GM23338 (cell line): ENCODE results near the gene TMEM231. TPM values are rescaled to one million over a fixed set of nuclear protein-coding genes. Genes with fewer than 3 reads are reported as not detected.

Experiments
- ATAC-seq: fragments of 200-7000 bp; cut with Tn5 transposase; 3 replicates; pipeline ENCODE4 v1.9.1; 2020
- DNase-seq: peaks from one replicate; pipeline ENCODE4 v3.0.0-alpha.2; 2015; ENCODE audit warnings: low spot score
- H2AFZ ChIP-seq: fragments of 200-600 bp; sonication (generic); 2 replicates; pipeline ENCODE4 v1.8.0; 2016; ENCODE audit warnings: antibody characterized with exemption, mild to moderate bottlenecking, moderate library complexity
- H3F3A ChIP-seq: fragments of 200-600 bp; sonication (generic); replicated peaks from 2 replicates; pipeline ENCODE4 v1.8.0; 2017; ENCODE audit warnings: antibody characterized with exemption, mixed run types, low read depth
- H3K27ac ChIP-seq: fragments of 200-600 bp; sonication (generic); 2 replicates; pipeline ENCODE4 v1.6.1; 2016; ENCODE audit warnings: low read depth
- H3K27me3 ChIP-seq: fragments of 200-600 bp; sonication (generic); 2 replicates; pipeline ENCODE4 v1.8.0; 2016; ENCODE audit warnings: mild to moderate bottlenecking, mixed run types, moderate library complexity; ENCODE audit not compliant: insufficient read depth
- H3K36me3 ChIP-seq: fragments of 200-600 bp; sonication (generic); 2 replicates; pipeline ENCODE4 v1.8.0; 2016; ENCODE audit warnings: mild to moderate bottlenecking; ENCODE audit not compliant: insufficient read depth
- H3K4me1 ChIP-seq: fragments of 200-600 bp; sonication (generic); 2 replicates; pipeline ENCODE4 v1.8.0; 2016; ENCODE audit warnings: mild to moderate bottlenecking, moderate library complexity; ENCODE audit not compliant: insufficient read depth
- H3K4me2 ChIP-seq: fragments of 200-600 bp; sonication (generic); 2 replicates; pipeline ENCODE4 v1.7.1; 2017; ENCODE audit warnings: mixed run types
- H3K4me3 ChIP-seq: fragments of 200-600 bp; sonication (generic); 2 replicates; pipeline ENCODE4 v1.6.1; 2016; ENCODE audit warnings: mixed run types
- H3K79me2 ChIP-seq: fragments of 200-600 bp; sonication (generic); replicated peaks from 2 replicates; pipeline ENCODE4 v1.8.0; 2017; ENCODE audit warnings: mild to moderate bottlenecking; ENCODE audit not compliant: insufficient read depth
- H3K9me2 ChIP-seq: fragments of 200-600 bp; sonication (generic); 2 replicates; pipeline ENCODE4 v1.8.0; 2017; ENCODE audit not compliant: insufficient read depth
- H4K20me1 ChIP-seq: fragments of 200-600 bp; sonication (generic); replicated peaks from 2 replicates; pipeline ENCODE4 v1.8.0; 2017; ENCODE audit warnings: mild to moderate bottlenecking; ENCODE audit not compliant: insufficient read depth
- H3K27ac Mint-ChIP-seq: 2 replicates; pipeline ENCODE4 v1.8.0; 2020; ENCODE audit warnings: inconsistent platforms, mild to moderate bottlenecking, moderate library complexity, mixed read lengths
- H3K27me3 Mint-ChIP-seq: 3 replicates; pipeline ENCODE4 v1.8.0; 2022; ENCODE audit warnings: low read depth, mild to moderate bottlenecking, moderate library complexity, mixed read lengths, inconsistent platforms; ENCODE audit not compliant: insufficient read depth, poor library complexity
- H3K36me3 Mint-ChIP-seq: 3 replicates; pipeline ENCODE4 v1.8.0; 2021; ENCODE audit warnings: low read depth, mild to moderate bottlenecking, inconsistent platforms, moderate library complexity, mixed read lengths
- H3K4me1 Mint-ChIP-seq: 3 replicates; pipeline ENCODE4 v1.8.0; 2020; ENCODE audit warnings: mild to moderate bottlenecking, inconsistent platforms, mixed read lengths
- H3K4me3 Mint-ChIP-seq: 3 replicates; pipeline ENCODE4 v1.8.0; 2021; ENCODE audit warnings: moderate library complexity, mild to moderate bottlenecking, inconsistent platforms, mixed read lengths
- H3K9me3 Mint-ChIP-seq: 3 replicates; pipeline ENCODE4 v1.8.0; 2020; ENCODE audit warnings: moderate library complexity, mild to moderate bottlenecking, inconsistent platforms, mixed read lengths
- CREB1 ChIP-seq: fragments of 250-450 bp; sonication (Bioruptor Pico); IDR thresholded peaks from 2 replicates; pipeline ENCODE4 v1.5.0; 2020; ENCODE audit warnings: low read depth, mild to moderate bottlenecking, moderate library complexity
- EZH2 ChIP-seq: fragments of 200-600 bp; sonication (generic); IDR thresholded peaks from one replicate; pipeline ENCODE4 v1.8.0; 2017; ENCODE audit warnings: antibody characterized with exemption, mild to moderate bottlenecking, low read depth; ENCODE audit not compliant: unreplicated experiment
- EZH2phosphoT487 ChIP-seq: fragments of 200-600 bp; sonication (generic); IDR thresholded peaks from one replicate; pipeline ENCODE4 v1.8.1; 2018; ENCODE audit warnings: antibody characterized with exemption; ENCODE audit not compliant: unreplicated experiment
- JUNB ChIP-seq: IDR thresholded peaks from one replicate; pipeline ENCODE4 v1.6.1; 2016; ENCODE audit warnings: antibody characterized with exemption; ENCODE audit not compliant: unreplicated experiment
- NANOG ChIP-seq: IDR thresholded peaks from 2 replicates; pipeline ENCODE4 v1.6.1; 2016; ENCODE audit warnings: antibody characterized with exemption, borderline replicate concordance
- POLR2AphosphoS5 ChIP-seq: IDR thresholded peaks from 2 replicates; pipeline ENCODE4 v1.6.1; 2016; ENCODE audit warnings: antibody characterized with exemption, low read depth
- STAT1 ChIP-seq: IDR thresholded peaks from one replicate; pipeline ENCODE4 v1.6.1; 2016; ENCODE audit warnings: antibody characterized with exemption; ENCODE audit not compliant: unreplicated experiment
- ZNF114 ChIP-seq: fragments of 250-450 bp; sonication (Bioruptor Pico); IDR thresholded peaks from 2 replicates; pipeline ENCODE4 v1.5.0; 2020; ENCODE audit warnings: mild to moderate bottlenecking, moderate library complexity
- ZNF331 ChIP-seq: fragments of 250-450 bp; sonication (Bioruptor Pico); IDR thresholded peaks from 2 replicates; pipeline ENCODE4 v1.5.0; 2020; ENCODE audit warnings: low read depth, mild to moderate bottlenecking, moderate library complexity
- polyA plus RNA-seq: library from polyadenylated mRNA; unstranded; fragments of >200 nt; fragmentation: Nextera tagmentation; extraction: Ambion mirVana; gene quantifications from 2 replicates; pipeline ENCODE4 v1.2.1, GENCODE V29; 2016
- total RNA-seq: library from RNA; depleted of rRNA; stranded (reverse); fragments of >200 nt; shearing (Covaris generic); gene quantifications from 2 replicates; pipeline ENCODE4 v1.2.3, GENCODE V29; 2014
- TF ChIP-seq, protein P1 (sequence below): IDR thresholded peaks from one replicate; pipeline ENCODE4 v1.6.1; 2018; ENCODE audit warnings: antibody characterized with exemption; ENCODE audit not compliant: unreplicated experiment
- TF ChIP-seq, protein P2 (sequence below): fragments of 250-450 bp; sonication (Bioruptor Pico); IDR thresholded peaks from 2 replicates; pipeline ENCODE4 v1.5.0; 2020; ENCODE audit warnings: mild to moderate bottlenecking, moderate library complexity
- TF ChIP-seq, protein P3 (sequence below), 2 experiments: fragments of 200-600 bp in 1 of 2; sonication (generic) in 1 of 2; conservative IDR thresholded peaks; 2 replicates each; pipeline versions ENCODE4 v1.5.1 to v1.6.1; 2016 to 2017; ENCODE audit warnings: antibody characterized with exemption in 2 of 2, low read depth in 2 of 2, mild to moderate bottlenecking in 2 of 2, moderate library complexity in 1 of 2
- TF ChIP-seq, protein P4 (sequence below): IDR thresholded peaks from 2 replicates; pipeline ENCODE4 v1.6.1; 2016; ENCODE audit warnings: antibody characterized with exemption

TMEM231 gene
- total and polyA plus RNA-seq, 2 experiments from 2014 or later: 5.3 to 19.9 TPM

DNA sequence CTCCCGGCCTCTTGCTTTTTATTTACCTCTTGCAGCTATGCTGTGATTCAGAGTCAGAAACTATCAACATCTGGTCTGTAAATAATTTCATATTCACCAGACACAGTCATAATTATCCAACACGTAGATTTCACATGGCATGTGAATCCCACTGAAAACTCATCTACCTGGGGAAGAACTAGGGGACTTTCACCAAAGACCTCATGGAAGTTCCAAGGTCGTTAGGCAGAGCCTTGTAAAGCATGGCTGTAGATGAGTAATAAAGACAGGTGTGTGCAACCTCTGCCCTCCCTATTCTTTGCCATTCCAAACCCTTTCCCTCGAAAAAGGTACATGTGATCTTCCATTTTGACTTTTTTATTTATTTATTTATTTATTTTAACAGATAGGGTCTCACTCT lies 18.3 kb downstream of the TMEM231 start:
- Histone ChIP-seq H3K4me2 (no peak overlapping the region), H3K79me2 (no peaks in the 10 kb centered on the region), H3K36me3 (no peaks in the 10 kb centered on the region), H4K20me1 (no peaks in the 10 kb centered on the region), H3F3A (no peaks in the 10 kb centered on the region), H3K27me3 (no peaks in the 10 kb centered on the region), H2AFZ (no peak overlapping the region), H3K27ac (no peak overlapping the region), H3K4me1 (0 out of 2 replicates have a peak, but pooled peaks cover 5% of the 10 kb centered on the region), H3K9me2 (no peaks in the 10 kb centered on the region), H3K4me3 (no peak overlapping the region)
- H3K4me1 Mint-ChIP-seq: peaks cover 4% of the 10 kb centered on the region; the same call in 1 of the 3 replicates
- DNase-seq: no peak
- no peaks in the 10 kb centered on the region for H3K27me3 Mint-ChIP-seq
- no peak overlapping the region for H3K27ac Mint-ChIP-seq
- H3K4me3 Mint-ChIP-seq: no peak overlapping the region
- no peaks in the 10 kb centered on the region for H3K9me3 Mint-ChIP-seq
- TF ChIP-seq JUNB: no peak
- no peak for TF ChIP-seq STAT1
- TF ChIP-seq, protein P1, sequence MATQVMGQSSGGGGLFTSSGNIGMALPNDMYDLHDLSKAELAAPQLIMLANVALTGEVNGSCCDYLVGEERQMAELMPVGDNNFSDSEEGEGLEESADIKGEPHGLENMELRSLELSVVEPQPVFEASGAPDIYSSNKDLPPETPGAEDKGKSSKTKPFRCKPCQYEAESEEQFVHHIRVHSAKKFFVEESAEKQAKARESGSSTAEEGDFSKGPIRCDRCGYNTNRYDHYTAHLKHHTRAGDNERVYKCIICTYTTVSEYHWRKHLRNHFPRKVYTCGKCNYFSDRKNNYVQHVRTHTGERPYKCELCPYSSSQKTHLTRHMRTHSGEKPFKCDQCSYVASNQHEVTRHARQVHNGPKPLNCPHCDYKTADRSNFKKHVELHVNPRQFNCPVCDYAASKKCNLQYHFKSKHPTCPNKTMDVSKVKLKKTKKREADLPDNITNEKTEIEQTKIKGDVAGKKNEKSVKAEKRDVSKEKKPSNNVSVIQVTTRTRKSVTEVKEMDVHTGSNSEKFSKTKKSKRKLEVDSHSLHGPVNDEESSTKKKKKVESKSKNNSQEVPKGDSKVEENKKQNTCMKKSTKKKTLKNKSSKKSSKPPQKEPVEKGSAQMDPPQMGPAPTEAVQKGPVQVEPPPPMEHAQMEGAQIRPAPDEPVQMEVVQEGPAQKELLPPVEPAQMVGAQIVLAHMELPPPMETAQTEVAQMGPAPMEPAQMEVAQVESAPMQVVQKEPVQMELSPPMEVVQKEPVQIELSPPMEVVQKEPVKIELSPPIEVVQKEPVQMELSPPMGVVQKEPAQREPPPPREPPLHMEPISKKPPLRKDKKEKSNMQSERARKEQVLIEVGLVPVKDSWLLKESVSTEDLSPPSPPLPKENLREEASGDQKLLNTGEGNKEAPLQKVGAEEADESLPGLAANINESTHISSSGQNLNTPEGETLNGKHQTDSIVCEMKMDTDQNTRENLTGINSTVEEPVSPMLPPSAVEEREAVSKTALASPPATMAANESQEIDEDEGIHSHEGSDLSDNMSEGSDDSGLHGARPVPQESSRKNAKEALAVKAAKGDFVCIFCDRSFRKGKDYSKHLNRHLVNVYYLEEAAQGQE: no peak
- no peak for TF ChIP-seq EZH2phosphoT487
- no peak for TF ChIP-seq CREB1
- TF ChIP-seq NANOG: no peak
- no peak for TF ChIP-seq EZH2
- TF ChIP-seq, protein P2, sequence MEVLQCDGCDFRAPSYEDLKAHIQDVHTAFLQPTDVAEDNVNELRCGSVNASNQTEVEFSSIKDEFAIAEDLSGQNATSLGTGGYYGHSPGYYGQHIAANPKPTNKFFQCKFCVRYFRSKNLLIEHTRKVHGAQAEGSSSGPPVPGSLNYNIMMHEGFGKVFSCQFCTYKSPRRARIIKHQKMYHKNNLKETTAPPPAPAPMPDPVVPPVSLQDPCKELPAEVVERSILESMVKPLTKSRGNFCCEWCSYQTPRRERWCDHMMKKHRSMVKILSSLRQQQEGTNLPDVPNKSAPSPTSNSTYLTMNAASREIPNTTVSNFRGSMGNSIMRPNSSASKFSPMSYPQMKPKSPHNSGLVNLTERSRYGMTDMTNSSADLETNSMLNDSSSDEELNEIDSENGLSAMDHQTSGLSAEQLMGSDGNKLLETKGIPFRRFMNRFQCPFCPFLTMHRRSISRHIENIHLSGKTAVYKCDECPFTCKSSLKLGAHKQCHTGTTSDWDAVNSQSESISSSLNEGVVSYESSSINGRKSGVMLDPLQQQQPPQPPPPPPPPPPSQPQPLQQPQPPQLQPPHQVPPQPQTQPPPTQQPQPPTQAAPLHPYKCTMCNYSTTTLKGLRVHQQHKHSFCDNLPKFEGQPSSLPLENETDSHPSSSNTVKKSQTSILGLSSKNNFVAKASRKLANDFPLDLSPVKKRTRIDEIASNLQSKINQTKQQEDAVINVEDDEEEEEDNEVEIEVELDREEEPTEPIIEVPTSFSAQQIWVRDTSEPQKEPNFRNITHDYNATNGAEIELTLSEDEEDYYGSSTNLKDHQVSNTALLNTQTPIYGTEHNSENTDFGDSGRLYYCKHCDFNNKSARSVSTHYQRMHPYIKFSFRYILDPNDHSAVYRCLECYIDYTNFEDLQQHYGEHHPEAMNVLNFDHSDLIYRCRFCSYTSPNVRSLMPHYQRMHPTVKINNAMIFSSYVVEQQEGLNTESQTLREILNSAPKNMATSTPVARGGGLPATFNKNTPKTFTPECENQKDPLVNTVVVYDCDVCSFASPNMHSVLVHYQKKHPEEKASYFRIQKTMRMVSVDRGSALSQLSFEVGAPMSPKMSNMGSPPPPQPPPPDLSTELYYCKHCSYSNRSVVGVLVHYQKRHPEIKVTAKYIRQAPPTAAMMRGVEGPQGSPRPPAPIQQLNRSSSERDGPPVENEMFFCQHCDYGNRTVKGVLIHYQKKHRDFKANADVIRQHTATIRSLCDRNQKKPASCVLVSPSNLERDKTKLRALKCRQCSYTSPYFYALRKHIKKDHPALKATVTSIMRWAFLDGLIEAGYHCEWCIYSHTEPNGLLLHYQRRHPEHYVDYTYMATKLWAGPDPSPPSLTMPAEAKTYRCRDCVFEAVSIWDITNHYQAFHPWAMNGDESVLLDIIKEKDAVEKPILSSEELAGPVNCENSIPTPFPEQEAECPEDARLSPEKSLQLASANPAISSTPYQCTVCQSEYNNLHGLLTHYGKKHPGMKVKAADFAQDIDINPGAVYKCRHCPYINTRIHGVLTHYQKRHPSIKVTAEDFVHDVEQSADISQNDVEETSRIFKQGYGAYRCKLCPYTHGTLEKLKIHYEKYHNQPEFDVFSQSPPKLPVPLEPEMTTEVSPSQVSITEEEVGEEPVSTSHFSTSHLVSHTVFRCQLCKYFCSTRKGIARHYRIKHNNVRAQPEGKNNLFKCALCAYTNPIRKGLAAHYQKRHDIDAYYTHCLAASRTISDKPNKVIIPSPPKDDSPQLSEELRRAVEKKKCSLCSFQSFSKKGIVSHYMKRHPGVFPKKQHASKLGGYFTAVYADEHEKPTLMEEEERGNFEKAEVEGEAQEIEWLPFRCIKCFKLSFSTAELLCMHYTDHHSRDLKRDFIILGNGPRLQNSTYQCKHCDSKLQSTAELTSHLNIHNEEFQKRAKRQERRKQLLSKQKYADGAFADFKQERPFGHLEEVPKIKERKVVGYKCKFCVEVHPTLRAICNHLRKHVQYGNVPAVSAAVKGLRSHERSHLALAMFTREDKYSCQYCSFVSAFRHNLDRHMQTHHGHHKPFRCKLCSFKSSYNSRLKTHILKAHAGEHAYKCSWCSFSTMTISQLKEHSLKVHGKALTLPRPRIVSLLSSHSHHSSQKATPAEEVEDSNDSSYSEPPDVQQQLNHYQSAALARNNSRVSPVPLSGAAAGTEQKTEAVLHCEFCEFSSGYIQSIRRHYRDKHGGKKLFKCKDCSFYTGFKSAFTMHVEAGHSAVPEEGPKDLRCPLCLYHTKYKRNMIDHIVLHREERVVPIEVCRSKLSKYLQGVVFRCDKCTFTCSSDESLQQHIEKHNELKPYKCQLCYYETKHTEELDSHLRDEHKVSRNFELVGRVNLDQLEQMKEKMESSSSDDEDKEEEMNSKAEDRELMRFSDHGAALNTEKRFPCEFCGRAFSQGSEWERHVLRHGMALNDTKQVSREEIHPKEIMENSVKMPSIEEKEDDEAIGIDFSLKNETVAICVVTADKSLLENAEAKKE: no peak
- TF ChIP-seq ZNF331: no peak
- TF ChIP-seq, protein P3, sequence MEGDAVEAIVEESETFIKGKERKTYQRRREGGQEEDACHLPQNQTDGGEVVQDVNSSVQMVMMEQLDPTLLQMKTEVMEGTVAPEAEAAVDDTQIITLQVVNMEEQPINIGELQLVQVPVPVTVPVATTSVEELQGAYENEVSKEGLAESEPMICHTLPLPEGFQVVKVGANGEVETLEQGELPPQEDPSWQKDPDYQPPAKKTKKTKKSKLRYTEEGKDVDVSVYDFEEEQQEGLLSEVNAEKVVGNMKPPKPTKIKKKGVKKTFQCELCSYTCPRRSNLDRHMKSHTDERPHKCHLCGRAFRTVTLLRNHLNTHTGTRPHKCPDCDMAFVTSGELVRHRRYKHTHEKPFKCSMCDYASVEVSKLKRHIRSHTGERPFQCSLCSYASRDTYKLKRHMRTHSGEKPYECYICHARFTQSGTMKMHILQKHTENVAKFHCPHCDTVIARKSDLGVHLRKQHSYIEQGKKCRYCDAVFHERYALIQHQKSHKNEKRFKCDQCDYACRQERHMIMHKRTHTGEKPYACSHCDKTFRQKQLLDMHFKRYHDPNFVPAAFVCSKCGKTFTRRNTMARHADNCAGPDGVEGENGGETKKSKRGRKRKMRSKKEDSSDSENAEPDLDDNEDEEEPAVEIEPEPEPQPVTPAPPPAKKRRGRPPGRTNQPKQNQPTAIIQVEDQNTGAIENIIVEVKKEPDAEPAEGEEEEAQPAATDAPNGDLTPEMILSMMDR (conservative IDR thresholded peaks at IDR 0.05; ENCODE audit: low read depth in 2 of 2): no peak
- TF ChIP-seq, protein P4, sequence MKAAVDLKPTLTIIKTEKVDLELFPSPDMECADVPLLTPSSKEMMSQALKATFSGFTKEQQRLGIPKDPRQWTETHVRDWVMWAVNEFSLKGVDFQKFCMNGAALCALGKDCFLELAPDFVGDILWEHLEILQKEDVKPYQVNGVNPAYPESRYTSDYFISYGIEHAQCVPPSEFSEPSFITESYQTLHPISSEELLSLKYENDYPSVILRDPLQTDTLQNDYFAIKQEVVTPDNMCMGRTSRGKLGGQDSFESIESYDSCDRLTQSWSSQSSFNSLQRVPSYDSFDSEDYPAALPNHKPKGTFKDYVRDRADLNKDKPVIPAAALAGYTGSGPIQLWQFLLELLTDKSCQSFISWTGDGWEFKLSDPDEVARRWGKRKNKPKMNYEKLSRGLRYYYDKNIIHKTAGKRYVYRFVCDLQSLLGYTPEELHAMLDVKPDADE: no peak
- TF ChIP-seq ZNF114 (CRISPR knock-in tag): no peak
- no peak for TF ChIP-seq POLR2AphosphoS5
- no peaks in the 10 kb centered on the region; the same call in 2 of the 3 replicates for H3K36me3 Mint-ChIP-seq
- no peak for ATAC-seq
